Ascending aorta (tissue), 2 donors: ENCODE data around the gene RNF25. TPM values are rescaled to one million over a fixed set of nuclear protein-coding genes. Genes with fewer than 3 reads are reported as not detected.

ENCODE experiments used
- DNase-seq, 2 donors: peaks; one replicate each; pipeline ENCODE4 v3.0.0-alpha.2; 2019; ENCODE audit warnings: low spot score in 2 of 2
- H3K27ac ChIP-seq, 2 donors: fragments of 200-600 bp; sonication (generic); one replicate each; pipeline ENCODE4 v1.5.1; 2016 to 2017; ENCODE audit warnings: mild to moderate bottlenecking in 1 of 2
- H3K27me3 ChIP-seq: fragments of 200-600 bp; sonication (generic); one replicate; pipeline ENCODE4 v1.5.1; 2017
- H3K36me3 ChIP-seq, 2 donors: fragments of 200-600 bp; sonication (generic); one replicate each; pipeline ENCODE4 v1.5.1; 2016
- H3K4me1 ChIP-seq, 2 donors: fragments of 200-600 bp; sonication (generic); one replicate each; pipeline ENCODE4 v1.5.1; 2016 to 2017; ENCODE audit warnings: mild to moderate bottlenecking in 1 of 2
- H3K4me3 ChIP-seq, 2 donors: fragments of 200-600 bp; sonication (generic); one replicate each; pipeline ENCODE4 v1.5.1; 2016 to 2017; ENCODE audit warnings: mild to moderate bottlenecking in 1 of 2
- H3K9me3 ChIP-seq, 2 donors: fragments of 200-600 bp; sonication (generic); one replicate each; pipeline ENCODE4 v1.5.1; 2016
- CTCF ChIP-seq, 3 experiments: fragments of 200-600 bp in 2 of 3; fragments of 450-650 bp in 1 of 3; sonication (generic) in 2 of 3; IDR thresholded peaks; one replicate each; pipeline ENCODE4 v1.5.1; 2016 to 2019; ENCODE audit warnings: antibody characterized with exemption in 3 of 3, mild to moderate bottlenecking in 1 of 3, moderate library complexity in 1 of 3
- intact Hi-C: fragments of 100-400 bp; cut with DNase I; formaldehyde crosslinking; loops from one replicate; pipeline ENCODE4 v1.15.1; 2023
- total RNA-seq: library from RNA; depleted of rRNA; stranded (reverse); fragments of >200 nt; gene quantifications from one replicate; pipeline ENCODE4 v1.1.0, GENCODE V29; 2016

The RNF25 gene
- total RNA-seq, 1 donor from 2014 or later: 36.0 TPM

- Histone ChIP-seq H3K4me1 (no peaks in the 10 kb centered on the region), H3K4me3 (no peak overlapping the region), H3K27me3 (no peaks in the 10 kb centered on the region), H3K27ac (no peak overlapping the region), H3K9me3 (no peaks in the 10 kb centered on the region), H3K36me3 (peaks cover 79 to 91% of the 10 kb centered on the region in 2 donors)
- TF ChIP-seq CTCF (IDR thresholded peaks at IDR 0.05): no peak
- no peak for DNase-seq
- intact Hi-C loops: no loop called here
Measured at GRCh38 chr2:218638372-218638771, 33.4 kb downstream of the RNF25 start.

GRCh38 chr2:218635719-218636118 is 36.1 kb downstream of the RNF25 start:
- Histone ChIP-seq H3K36me3 (peaks cover 56 to 65% of the 10 kb centered on the region in 2 donors), H3K4me1 (no peaks in the 10 kb centered on the region), H3K4me3 (no peak overlapping the region), H3K9me3 (no peaks in the 10 kb centered on the region), H3K27ac (no peak overlapping the region), H3K27me3 (no peaks in the 10 kb centered on the region)
- intact Hi-C loops: no loop called here
- TF ChIP-seq CTCF (IDR thresholded peaks at IDR 0.05): no peak
- DNase-seq: no peak

- TF ChIP-seq CTCF (IDR thresholded peaks at IDR 0.05): no peak
- H3K27me3 ChIP-seq: no peaks in the 10 kb centered on the region
- H3K9me3 ChIP-seq: no peaks in the 10 kb centered on the region
- no peak overlapping the region for H3K27ac ChIP-seq
- H3K4me1 ChIP-seq: no peaks in the 10 kb centered on the region
- intact Hi-C loops: no loop called here
- H3K36me3 ChIP-seq: peaks cover 24 to 28% of the 10 kb centered on the region in 2 donors
- DNase-seq: no peak
- no peak overlapping the region for H3K4me3 ChIP-seq
Measured at GRCh38 chr2:218631837-218632236, 40.0 kb downstream of the RNF25 start.

GRCh38 chr2:218627939-218628338 is 43.9 kb downstream of the RNF25 start:
- no peak overlapping the region for H3K27ac ChIP-seq
- no peaks in the 10 kb centered on the region for H3K4me1 ChIP-seq
- H3K27me3 ChIP-seq: no peaks in the 10 kb centered on the region
- peaks cover 0 to 7% of the 10 kb centered on the region in 2 donors for H3K36me3 ChIP-seq
- no peak for TF ChIP-seq CTCF (IDR thresholded peaks at IDR 0.05)
- no peaks in the 10 kb centered on the region for H3K9me3 ChIP-seq
- DNase-seq: no peak
- intact Hi-C loops: no loop called here
- no peak overlapping the region for H3K4me3 ChIP-seq

- Histone ChIP-seq H3K4me3 (no peak overlapping the region), H3K27me3 (no peaks in the 10 kb centered on the region), H3K9me3 (no peaks in the 10 kb centered on the region), H3K4me1 (no peaks in the 10 kb centered on the region), H3K36me3 (peaks cover 0 to 7% of the 10 kb centered on the region in 2 donors), H3K27ac (no peak overlapping the region)
- TF ChIP-seq CTCF (IDR thresholded peaks at IDR 0.05): no peak
- intact Hi-C loops: no loop called here
- no peak for DNase-seq
Measured at GRCh38 chr2:218626369-218626768, 45.4 kb downstream of the RNF25 start.

- intact Hi-C loops: no loop called here
- no peak for TF ChIP-seq CTCF (IDR thresholded peaks at IDR 0.05)
- no peak for DNase-seq
- H3K27ac ChIP-seq: no peak overlapping the region
- no peaks in the 10 kb centered on the region for H3K9me3 ChIP-seq
- H3K27me3 ChIP-seq: no peaks in the 10 kb centered on the region
- H3K4me3 ChIP-seq: no peak overlapping the region
- no peaks in the 10 kb centered on the region for H3K4me1 ChIP-seq
- H3K36me3 ChIP-seq: peaks cover 0 to 3% of the 10 kb centered on the region in 2 donors
Measured at GRCh38 chr2:218623366-218623705, 48.5 kb downstream of the RNF25 start.
